PC-3 (cell line): Measurements from ENCODE around the gene HPSE2. TPM values are rescaled to one million over a fixed set of nuclear protein-coding genes. Genes with fewer than 3 reads are reported as not detected.

ENCODE experiments used
- ATAC-seq: fragments of 200-7000 bp; cut with Tn5 transposase; 2 replicates; pipeline ENCODE4 v1.9.1; 2020; ENCODE audit warnings: mild to moderate bottlenecking, moderate library complexity
- BruUV-seq: library from RNA; stranded (reverse); fragments of 400-500 nt; replicated peaks from 2 replicates; lab custom pipeline; 2021; lab: Mats Ljungman, UMichigan
- CTCF ChIA-PET: fragments of 300-600 bp; sonication (Branson Sonifier 250); formaldehyde crosslinking; loops from one replicate; lab custom pipeline; 2022; ENCODE audit warnings: antibody characterized with exemption; lab: Charles Lee
- POLR2A ChIA-PET: fragments of 300-600 bp; sonication (Branson Sonifier 250); formaldehyde crosslinking; loops from one replicate; lab custom pipeline; 2022; ENCODE audit warnings: antibody characterized with exemption; ENCODE audit not compliant: unreplicated experiment; lab: Charles Lee
- DNase-seq: peaks from one replicate; pipeline ENCODE4 v3.0.0-alpha.2; 2015
- H2AFZ ChIP-seq: fragments of 300-600 bp; sonication (generic); 2 replicates; pipeline ENCODE4 v1.6.0; 2016; ENCODE audit warnings: antibody characterized with exemption, low read length
- H3F3A ChIP-seq: fragments of 300-600 bp; sonication (generic); one replicate; pipeline ENCODE4 v1.6.0; 2017; ENCODE audit warnings: antibody characterized with exemption, low read length, control low read depth, mild to moderate bottlenecking; ENCODE audit not compliant: unreplicated experiment
- H3K27ac ChIP-seq: fragments of 300-600 bp; sonication (generic); 2 replicates; pipeline ENCODE4 v1.5.1; 2016; ENCODE audit warnings: mild to moderate bottlenecking, low read length
- H3K27me3 ChIP-seq: fragments of 300-600 bp; sonication (generic); 2 replicates; pipeline ENCODE4 v1.6.1; 2016; ENCODE audit warnings: low read length, mixed read lengths
- H3K36me3 ChIP-seq: fragments of 300-600 bp; sonication (generic); 2 replicates; pipeline ENCODE4 v1.6.1; 2016; ENCODE audit warnings: low read depth, mixed run types, low read length, mixed read lengths
- H3K4me1 ChIP-seq: fragments of 300-600 bp; sonication (generic); 2 replicates; pipeline ENCODE4 v1.5.1; 2016; ENCODE audit warnings: low read length; ENCODE audit not compliant: insufficient read depth
- H3K4me2 ChIP-seq: fragments of 300-600 bp; sonication (generic); 2 replicates; pipeline ENCODE4 v1.6.0; 2016; ENCODE audit warnings: low read length
- H3K4me3 ChIP-seq: fragments of 300-600 bp; sonication (generic); 2 replicates; pipeline ENCODE4 v1.5.1; 2016; ENCODE audit warnings: mild to moderate bottlenecking, low read length, mixed read lengths
- H3K79me2 ChIP-seq: fragments of 300-600 bp; sonication (generic); 2 replicates; pipeline ENCODE4 v1.6.1; 2017; ENCODE audit warnings: low read length, mixed read lengths
- H3K9ac ChIP-seq: fragments of 300-600 bp; sonication (generic); 2 replicates; pipeline ENCODE4 v1.6.0; 2016; ENCODE audit warnings: mild to moderate bottlenecking, low read length
- H3K9me2 ChIP-seq: fragments of 300-600 bp; sonication (generic); replicated peaks from 2 replicates; pipeline ENCODE4 v1.6.1; 2016; ENCODE audit warnings: mixed run types, low read length, mixed read lengths
- H3K9me3 ChIP-seq: fragments of 300-600 bp; sonication (generic); 2 replicates; pipeline ENCODE4 v1.6.1; 2016; ENCODE audit warnings: low read length, mixed read lengths
- H4K20me1 ChIP-seq: fragments of 300-600 bp; sonication (generic); 2 replicates; pipeline ENCODE4 v1.6.1; 2016; ENCODE audit warnings: low read length, mixed read lengths
- CTCF ChIP-seq: fragments of 300-600 bp; sonication (generic); conservative IDR thresholded peaks from 2 replicates; pipeline ENCODE4 v1.5.1; 2017; ENCODE audit warnings: antibody characterized with exemption, low read depth, mild to moderate bottlenecking, low read length
- EZH2 ChIP-seq: fragments of 300-600 bp; sonication (generic); IDR thresholded peaks from one replicate; pipeline ENCODE4 v1.6.1; 2017; ENCODE audit warnings: antibody characterized with exemption, mild to moderate bottlenecking, low read length; ENCODE audit not compliant: unreplicated experiment
- EZH2phosphoT487 ChIP-seq: fragments of 300-600 bp; sonication (generic); IDR thresholded peaks from 2 replicates; pipeline ENCODE4 v1.6.1; 2018; ENCODE audit warnings: mild to moderate bottlenecking, antibody characterized with exemption, low read length, borderline replicate concordance
- intact Hi-C: fragments of 100-400 bp; cut with micrococcal nuclease; formaldehyde crosslinking; loops from 2 replicates; pipeline ENCODE4 v1.9.0; 2023
- total RNA-seq: library from RNA; depleted of rRNA; stranded (reverse); fragments of >200 nt; gene quantifications from 2 replicates; pipeline ENCODE4 v1.2.3, GENCODE V29; 2014

HPSE2 gene
- total RNA-seq, 1 experiment from 2014 or later = 0.15 TPM

- Histone ChIP-seq H3K79me2 (no peaks in the 10 kb centered on the region), H3K36me3 (no peaks in the 10 kb centered on the region), H3K27ac (no peak overlapping the region), H3K4me1 (no peaks in the 10 kb centered on the region), H3K9me3 (no peaks in the 10 kb centered on the region), H3K4me2 (no peak overlapping the region), H3K4me3 (no peak overlapping the region), H3K9ac (no peak overlapping the region), H3K27me3 (no peaks in the 10 kb centered on the region), H4K20me1 (no peaks in the 10 kb centered on the region), H2AFZ (no peak overlapping the region), H3K9me2 (no peaks in the 10 kb centered on the region), H3F3A (no peaks in the 10 kb centered on the region)
- no peak for TF ChIP-seq EZH2
- TF ChIP-seq CTCF = no peak
- TF ChIP-seq EZH2phosphoT487 = no peak
- CTCF ChIA-PET = no interaction called here
- ATAC-seq (no peak), DNase-seq (no peak)
- intact Hi-C loops = no loop called here
- POLR2A ChIA-PET = no interaction called here
- BruUV-seq = no TSS peak
Observed at GRCh38 chr10:98720551-98720950, 515.1 kb downstream of the HPSE2 start.

GRCh38 chr10:98713586-98713985 lies 522.1 kb downstream of the HPSE2 start:
- intact Hi-C loops = no loop called here
- DNase-seq = no peak
- ChIA-PET POLR2A (no interaction called here), CTCF (no interaction called here)
- no peaks in the 10 kb centered on the region for H3F3A ChIP-seq
- H3K4me1 ChIP-seq = no peaks in the 10 kb centered on the region
- no peaks in the 10 kb centered on the region for H4K20me1 ChIP-seq
- no peak overlapping the region for H3K9ac ChIP-seq
- H3K36me3 ChIP-seq = no peaks in the 10 kb centered on the region
- BruUV-seq = no TSS peak
- H3K27me3 ChIP-seq = no peaks in the 10 kb centered on the region
- H3K9me3 ChIP-seq = no peaks in the 10 kb centered on the region
- no peaks in the 10 kb centered on the region for H3K9me2 ChIP-seq
- H3K4me3 ChIP-seq = no peak overlapping the region
- no peaks in the 10 kb centered on the region for H3K79me2 ChIP-seq
- no peak for ATAC-seq
- no peak overlapping the region for H3K27ac ChIP-seq
- no peak overlapping the region for H3K4me2 ChIP-seq
- no peak for TF ChIP-seq EZH2
- no peak for TF ChIP-seq CTCF
- no peak for TF ChIP-seq EZH2phosphoT487
- no peak overlapping the region for H2AFZ ChIP-seq

- no peak overlapping the region for H3K4me2 ChIP-seq
- no peaks in the 10 kb centered on the region for H3K9me3 ChIP-seq
- no peak overlapping the region for H2AFZ ChIP-seq
- no peaks in the 10 kb centered on the region for H3K36me3 ChIP-seq
- no peaks in the 10 kb centered on the region for H3K9me2 ChIP-seq
- no peaks in the 10 kb centered on the region for H3K4me1 ChIP-seq
- no peak overlapping the region for H3K4me3 ChIP-seq
- H3K79me2 ChIP-seq = no peaks in the 10 kb centered on the region
- ChIA-PET CTCF (no interaction called here), POLR2A (no interaction called here)
- ATAC-seq = no peak
- no peak for DNase-seq
- H3K9ac ChIP-seq = no peak overlapping the region
- H3K27me3 ChIP-seq = no peaks in the 10 kb centered on the region
- H4K20me1 ChIP-seq = no peaks in the 10 kb centered on the region
- TF ChIP-seq EZH2 = no peak
- no peak for TF ChIP-seq CTCF
- no peak for TF ChIP-seq EZH2phosphoT487
- no TSS peak for BruUV-seq
- H3F3A ChIP-seq = no peaks in the 10 kb centered on the region
- H3K27ac ChIP-seq = no peak overlapping the region
- intact Hi-C loops = no loop called here
Observed at GRCh38 chr10:98696516-98696915, 539.1 kb downstream of the HPSE2 start.
